GM18909 (cell line): ENCODE measurements around the gene EMP2.
"Not testable (repeated sequence)": the region's sequence is repeated elsewhere in the genome, so short reads cannot be mapped to it uniquely, and the experiment has no call there.

Source experiments
- ATAC-seq: cut with Tn5 transposase; IDR thresholded peaks from one replicate; pipeline ENCODE4 v1.9.1; 2021; ENCODE audit warnings: mild to moderate bottlenecking; ENCODE audit not compliant: unreplicated experiment, poor library complexity

EMP2 gene

GRCh38 chr16:10526962-10527361 lies 53.4 kb downstream of the EMP2 start:
- no peak for ATAC-seq

GRCh38 chr16:10525214-10525825 lies 55.1 kb downstream of the EMP2 start:
- ATAC-seq = no peak

- ATAC-seq = no peak
These were observed 57.4 kb downstream of the EMP2 start for GRCh38 chr16:10522966-10523365.

- no peak for ATAC-seq
These were observed 58.6 kb downstream of the EMP2 start for GRCh38 chr16:10521681-10522274.

GRCh38 chr16:10520869-10521578 lies 59.4 kb downstream of the EMP2 start:
- no peak for ATAC-seq

GRCh38 chr16:10519929-10520868 lies 60.2 kb downstream of the EMP2 start:
- no peak for ATAC-seq

- no peak for ATAC-seq
These were observed 61.1 kb downstream of the EMP2 start for GRCh38 chr16:10519297-10519696.

GRCh38 chr16:10518479-10519041 lies 61.8 kb downstream of the EMP2 start:
- no peak for ATAC-seq

GRCh38 chr16:10517868-10518267 lies 62.5 kb downstream of the EMP2 start:
- ATAC-seq = no peak

GRCh38 chr16:10514369-10515055 lies 65.9 kb downstream of the EMP2 start:
- ATAC-seq = no peak

- ATAC-seq = no peak
These were observed 68.6 kb downstream of the EMP2 start for GRCh38 chr16:10511829-10512228.

- ATAC-seq = no peak
These were observed 70.1 kb downstream of the EMP2 start for GRCh38 chr16:10510279-10510678.

GRCh38 chr16:10509534-10510025 lies 70.8 kb downstream of the EMP2 start:
- ATAC-seq = peak; percentile 92

- not testable (repeated sequence) for ATAC-seq
These were observed 75.1 kb downstream of the EMP2 start for GRCh38 chr16:10505286-10505685.

GRCh38 chr16:10504404-10504885 lies 76.0 kb downstream of the EMP2 start:
- ATAC-seq = no peak

- no peak for ATAC-seq
These were observed 77.6 kb downstream of the EMP2 start for GRCh38 chr16:10502776-10503175.

- ATAC-seq = no peak
These were observed 79.3 kb downstream of the EMP2 start for GRCh38 chr16:10501016-10501607.

GRCh38 chr16:10500582-10500981 lies 79.8 kb downstream of the EMP2 start:
- no peak for ATAC-seq
